IPS-15b (cell line): ENCODE measurements around the gene SNAPC3.
A peak's percentile ranks its signal among the peaks of the same experiment; 100 is the strongest.

Experiments
- H3K27me3 ChIP-seq: one replicate; pipeline ENCODE4 v1.6.1; 2013; ENCODE audit warnings: low read length; ENCODE audit not compliant: control insufficient read depth, insufficient read depth
- H3K36me3 ChIP-seq: one replicate; pipeline ENCODE4 v1.6.1; 2013; ENCODE audit warnings: low read length; ENCODE audit not compliant: control insufficient read depth, insufficient read depth
- H3K4me1 ChIP-seq: one replicate; pipeline ENCODE4 v1.6.1; 2013; ENCODE audit warnings: mild to moderate bottlenecking, low read length; ENCODE audit not compliant: control insufficient read depth, insufficient read depth
- H3K4me3 ChIP-seq: one replicate; pipeline ENCODE4 v1.5.1; 2013; ENCODE audit warnings: low read depth, low read length
- H3K9ac ChIP-seq: one replicate; pipeline ENCODE4 v1.6.1; 2013; ENCODE audit warnings: low read depth, mild to moderate bottlenecking, low read length
- H3K9me3 ChIP-seq: one replicate; pipeline ENCODE4 v1.6.1; 2013; ENCODE audit warnings: mild to moderate bottlenecking, low read length; ENCODE audit not compliant: control insufficient read depth, insufficient read depth

SNAPC3 gene

DNA sequence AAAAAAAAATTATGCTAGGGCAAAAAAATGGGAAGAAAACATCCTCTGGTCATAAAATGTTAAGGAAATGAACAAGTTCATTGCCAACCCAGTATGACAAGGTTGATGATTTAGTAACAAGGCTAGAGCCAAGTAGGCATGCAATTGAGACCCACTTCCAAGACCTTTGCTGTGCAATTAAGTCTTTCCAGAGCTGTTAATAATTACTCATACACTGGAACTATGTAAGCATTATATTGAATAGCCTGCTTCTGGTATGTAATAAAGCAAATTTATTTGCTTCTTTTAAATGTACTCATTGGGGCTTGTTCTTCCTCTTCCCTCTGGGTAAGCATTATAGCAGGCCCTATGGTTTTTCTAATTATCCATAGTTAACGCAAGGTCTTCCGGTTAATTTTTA lies 32.5 kb upstream of the SNAPC3 start:
- H3K9ac ChIP-seq: no peak overlapping the region
- no peaks in the 10 kb centered on the region for H3K9me3 ChIP-seq
- H3K4me3 ChIP-seq: no peak overlapping the region
- H3K4me1 ChIP-seq: no peaks in the 10 kb centered on the region
- no peaks in the 10 kb centered on the region for H3K36me3 ChIP-seq
- H3K27me3 ChIP-seq: no peaks in the 10 kb centered on the region

DNA sequence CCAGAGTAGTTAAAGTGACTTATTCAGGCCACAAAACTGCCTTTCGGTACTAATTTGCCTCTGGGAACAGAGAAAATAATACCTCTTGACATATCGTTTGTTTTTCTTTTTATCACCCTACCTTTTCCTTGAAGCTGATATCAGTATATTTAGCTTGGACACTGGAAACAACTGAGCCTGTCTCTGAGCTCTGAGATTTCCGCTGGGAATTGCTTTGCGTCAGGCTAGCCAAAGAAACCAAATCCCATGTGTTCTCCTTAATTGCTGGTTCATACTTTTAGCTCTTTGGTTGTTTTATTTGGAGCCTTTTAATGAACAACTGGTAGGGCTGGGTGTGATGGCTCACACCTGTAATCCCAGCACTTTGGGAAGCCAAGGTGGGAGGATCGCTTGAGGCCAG lies 30.3 kb upstream of the SNAPC3 start:
- Histone ChIP-seq H3K9me3 (no peaks in the 10 kb centered on the region), H3K4me1 (no peaks in the 10 kb centered on the region)

DNA sequence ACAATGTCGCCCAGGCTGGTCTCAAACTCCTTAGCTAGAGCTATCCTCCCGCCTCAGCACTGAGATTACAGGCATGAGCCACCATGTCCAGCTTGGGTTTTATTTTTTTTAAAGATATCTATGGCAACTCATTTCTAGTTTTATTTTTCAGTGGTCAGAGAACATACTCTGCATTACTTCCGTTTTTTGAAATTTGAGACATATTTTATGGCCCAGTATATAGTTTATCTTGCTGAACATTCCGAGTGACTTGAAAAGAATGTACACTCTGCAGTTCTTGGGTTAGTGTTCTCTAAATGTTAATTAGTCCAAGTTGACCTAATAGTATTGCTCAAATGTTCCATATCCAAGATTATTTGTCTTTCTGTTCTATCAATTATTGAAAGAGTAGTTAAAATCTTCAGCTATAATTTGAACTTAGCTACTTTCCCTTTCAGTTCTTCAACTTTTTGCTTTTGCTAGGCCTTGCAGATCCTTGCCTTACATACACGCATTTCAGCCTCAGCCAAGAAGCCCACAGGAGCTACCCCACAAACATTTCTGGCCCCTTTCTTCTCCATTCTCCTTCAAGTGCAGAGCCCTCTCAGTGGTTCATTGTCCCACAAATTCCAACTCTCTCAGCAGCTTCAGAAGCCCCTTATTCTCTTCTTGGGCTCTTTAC lies 22.3 kb upstream of the SNAPC3 start:
- H3K4me1 ChIP-seq: no peaks in the 10 kb centered on the region
- H3K9ac ChIP-seq: no peak overlapping the region

More for the DNA sequence above, 30.3 kb upstream of the SNAPC3 start:
- no peak overlapping the region for H3K9ac ChIP-seq
- H3K4me3 ChIP-seq: no peak overlapping the region
- no peaks in the 10 kb centered on the region for H3K36me3 ChIP-seq
- no peaks in the 10 kb centered on the region for H3K27me3 ChIP-seq

DNA sequence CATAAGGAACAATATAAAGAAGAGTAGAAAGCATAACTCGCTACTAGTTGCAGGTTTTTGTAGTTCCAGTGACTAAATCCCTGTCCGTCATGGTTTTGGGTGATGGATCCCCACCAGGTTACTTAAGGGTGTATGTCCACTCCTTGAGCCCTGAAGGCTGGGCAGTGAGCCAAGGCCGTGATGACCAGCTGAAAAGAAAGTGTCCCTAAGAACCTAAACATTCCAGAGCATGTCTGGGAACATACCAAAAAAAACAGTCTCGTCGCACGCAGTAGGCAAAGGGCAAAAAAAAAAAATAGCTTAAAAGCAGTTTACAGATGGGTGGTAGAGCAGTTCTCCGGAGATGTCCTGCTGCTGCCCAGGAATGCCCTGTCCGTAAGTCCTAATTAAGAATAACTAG lies 21.4 kb upstream of the SNAPC3 start:
- Histone ChIP-seq H3K4me3 (no peak overlapping the region), H3K27me3 (no peaks in the 10 kb centered on the region), H3K36me3 (no peaks in the 10 kb centered on the region), H3K9ac (no peak overlapping the region), H3K4me1 (no peaks in the 10 kb centered on the region), H3K9me3 (no peaks in the 10 kb centered on the region)

More for the DNA sequence above, 22.3 kb upstream of the SNAPC3 start:
- no peaks in the 10 kb centered on the region for H3K36me3 ChIP-seq
- no peaks in the 10 kb centered on the region for H3K27me3 ChIP-seq
- no peaks in the 10 kb centered on the region for H3K9me3 ChIP-seq
- H3K4me3 ChIP-seq: no peak overlapping the region

DNA sequence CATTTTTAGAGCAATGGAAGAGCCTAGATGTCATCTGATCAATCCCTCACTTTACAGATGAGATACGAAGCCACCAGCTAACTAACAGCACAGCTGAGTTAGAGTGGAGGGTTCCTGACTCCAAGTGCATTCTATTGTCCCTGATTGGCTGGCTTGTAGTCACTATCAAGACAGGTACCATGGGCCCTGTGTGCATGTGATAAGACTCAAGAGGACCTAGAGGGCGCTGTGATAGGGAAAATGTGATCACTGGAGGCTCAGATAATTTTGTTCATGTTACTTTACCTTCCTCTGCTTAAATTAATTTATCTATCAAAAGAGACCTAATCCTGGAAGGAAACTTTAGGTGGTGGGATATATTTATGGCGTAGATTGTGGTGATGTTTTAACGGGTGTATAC lies 19.5 kb upstream of the SNAPC3 start:
- Histone ChIP-seq H3K27me3 (no peaks in the 10 kb centered on the region), H3K9me3 (no peaks in the 10 kb centered on the region), H3K36me3 (no peaks in the 10 kb centered on the region), H3K4me3 (no peak overlapping the region), H3K4me1 (no peaks in the 10 kb centered on the region), H3K9ac (peak overlapping the region; percentile 3)

DNA sequence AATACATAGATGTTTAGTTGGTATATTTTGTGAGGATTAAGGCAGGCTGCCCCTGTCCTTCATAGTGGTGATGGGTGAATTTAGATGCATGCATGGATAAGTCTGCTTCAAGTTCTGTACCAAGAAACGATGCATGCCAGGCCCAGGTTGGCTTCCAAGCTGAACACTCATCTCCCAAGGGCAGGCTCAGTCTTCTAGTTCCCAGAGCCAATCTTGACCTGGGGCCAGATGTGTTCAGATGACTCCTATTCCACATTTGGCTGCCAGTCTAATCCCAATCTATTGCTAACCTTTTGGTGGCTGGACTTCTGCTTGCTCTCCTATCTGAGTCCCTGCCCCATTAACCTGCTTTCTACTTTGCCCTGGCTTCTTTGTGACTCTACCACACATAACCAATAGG lies 18.5 kb upstream of the SNAPC3 start:
- Histone ChIP-seq H3K36me3 (no peaks in the 10 kb centered on the region), H3K4me3 (no peak overlapping the region), H3K4me1 (no peaks in the 10 kb centered on the region), H3K9ac (no peak overlapping the region), H3K9me3 (no peaks in the 10 kb centered on the region), H3K27me3 (no peaks in the 10 kb centered on the region)

DNA sequence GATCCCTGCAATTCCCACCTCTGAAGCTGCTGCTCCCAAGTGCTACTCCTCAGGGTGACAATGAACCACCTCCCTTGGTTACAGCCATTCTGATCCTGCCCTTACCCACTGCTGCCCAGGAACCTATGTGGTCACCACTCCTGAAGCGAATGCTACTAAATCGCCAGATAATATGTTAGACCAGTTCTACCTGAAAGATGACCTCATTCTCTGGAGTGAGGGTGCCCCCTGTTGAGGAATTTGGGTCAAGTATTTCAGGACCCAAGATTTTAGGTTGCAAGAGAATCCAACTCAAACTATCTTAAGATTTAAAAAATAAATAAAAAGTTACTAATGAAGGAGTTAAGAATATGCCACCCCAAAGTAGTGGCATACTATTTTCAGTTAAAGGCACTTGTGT lies 5.8 kb upstream of the SNAPC3 start:
- Histone ChIP-seq H3K9me3 (no peaks in the 10 kb centered on the region), H3K4me3 (no peak overlapping the region), H3K4me1 (peaks cover 7% of the 10 kb centered on the region), H3K27me3 (no peaks in the 10 kb centered on the region), H3K9ac (no peak overlapping the region), H3K36me3 (no peaks in the 10 kb centered on the region)

DNA sequence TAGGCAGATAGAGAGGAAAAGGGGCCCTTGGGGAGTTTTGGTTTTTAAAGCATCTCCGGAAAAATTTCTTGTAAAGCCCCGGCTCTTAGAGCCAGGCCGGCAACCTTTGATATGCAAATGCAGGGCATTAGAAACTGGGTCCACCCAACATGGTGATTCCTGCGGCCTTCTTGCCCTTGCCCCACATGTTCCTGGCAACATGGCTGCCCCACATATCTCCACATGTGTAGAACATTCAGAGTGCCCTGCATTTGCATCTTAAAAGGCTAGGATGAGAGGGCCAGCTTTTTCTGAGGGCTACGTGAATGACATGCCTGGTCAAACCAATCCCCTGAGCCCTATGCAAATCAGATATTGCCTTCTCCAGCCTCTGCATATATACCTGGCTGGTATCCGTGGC lies 5.0 kb upstream of the SNAPC3 start:
- Histone ChIP-seq H3K4me1 (peaks cover 7% of the 10 kb centered on the region), H3K4me3 (no peak overlapping the region), H3K9me3 (no peaks in the 10 kb centered on the region), H3K36me3 (no peaks in the 10 kb centered on the region), H3K9ac (no peak overlapping the region), H3K27me3 (no peaks in the 10 kb centered on the region)

DNA sequence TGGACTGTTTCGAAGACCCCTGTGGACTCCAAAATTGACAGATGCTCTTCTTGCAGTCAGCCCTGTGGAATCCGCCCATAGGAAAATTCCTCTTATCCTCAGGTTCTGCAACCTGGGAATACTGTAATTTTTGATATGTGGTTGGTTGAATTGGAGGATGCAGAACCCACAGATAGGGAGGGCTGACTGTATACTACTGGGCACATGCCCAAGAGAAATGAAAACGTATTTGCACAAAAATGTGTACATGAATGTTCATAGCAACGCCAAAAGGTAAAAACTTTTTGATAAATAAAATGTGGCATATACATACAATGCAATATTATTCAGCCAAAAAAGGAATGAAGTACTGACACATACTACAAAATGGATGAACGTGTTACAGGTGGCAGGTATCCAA lies 1.9 kb upstream of the SNAPC3 start:
- Histone ChIP-seq H3K36me3 (peaks cover 5% of the 10 kb centered on the region), H3K4me3 (no peak overlapping the region), H3K27me3 (no peaks in the 10 kb centered on the region), H3K9ac (no peak overlapping the region), H3K9me3 (no peaks in the 10 kb centered on the region), H3K4me1 (peaks cover 7% of the 10 kb centered on the region)

DNA sequence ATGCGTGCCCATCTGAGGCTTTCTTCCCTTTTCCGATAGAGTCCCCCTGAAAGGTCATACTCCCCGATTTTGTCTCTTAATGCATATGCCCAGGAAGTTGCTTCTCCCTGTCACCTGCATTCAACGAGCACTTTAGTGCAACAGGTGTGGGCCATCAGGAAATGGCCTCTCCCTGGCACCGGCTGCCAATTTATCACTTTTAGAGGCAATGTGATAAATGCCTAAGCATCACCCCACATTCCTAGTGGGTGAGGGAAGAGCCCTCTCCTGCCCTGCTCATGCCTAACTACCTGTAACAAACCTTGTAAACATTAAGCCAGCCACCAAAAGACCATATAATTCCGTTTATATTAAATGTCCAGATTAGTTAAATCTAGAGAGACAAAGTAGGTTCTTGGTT lies 1.1 kb upstream of the SNAPC3 start:
- Histone ChIP-seq H3K4me3 (no peak overlapping the region), H3K4me1 (peaks cover 7% of the 10 kb centered on the region), H3K9me3 (no peaks in the 10 kb centered on the region), H3K27me3 (no peaks in the 10 kb centered on the region), H3K36me3 (peaks cover 9% of the 10 kb centered on the region), H3K9ac (no peak overlapping the region)

DNA sequence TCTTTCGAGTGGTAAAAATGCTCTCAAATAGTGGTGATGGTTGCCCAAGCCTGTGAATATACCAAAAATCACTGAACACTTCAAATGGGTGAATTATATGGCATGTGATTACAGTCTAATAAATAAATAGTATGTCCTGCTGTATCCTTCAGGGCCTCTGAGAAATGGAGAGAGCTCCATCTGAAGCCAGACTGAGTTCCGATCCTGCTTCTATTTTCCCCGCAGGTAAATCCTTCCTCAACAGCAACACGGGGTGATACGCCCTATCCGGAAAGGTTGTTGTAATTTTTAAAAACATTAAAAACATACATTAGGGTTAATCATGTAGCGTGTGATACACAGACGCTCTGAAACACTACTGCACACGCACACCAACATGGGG lies 695 bp upstream of the SNAPC3 start:
- peak overlapping the region; percentile 90 for H3K4me3 ChIP-seq
- peaks cover 9% of the 10 kb centered on the region for H3K36me3 ChIP-seq
- peak overlapping the region; percentile 85 for H3K9ac ChIP-seq
- H3K4me1 ChIP-seq: peaks cover 4% of the 10 kb centered on the region
- H3K27me3 ChIP-seq: no peaks in the 10 kb centered on the region
- H3K9me3 ChIP-seq: no peaks in the 10 kb centered on the region

DNA sequence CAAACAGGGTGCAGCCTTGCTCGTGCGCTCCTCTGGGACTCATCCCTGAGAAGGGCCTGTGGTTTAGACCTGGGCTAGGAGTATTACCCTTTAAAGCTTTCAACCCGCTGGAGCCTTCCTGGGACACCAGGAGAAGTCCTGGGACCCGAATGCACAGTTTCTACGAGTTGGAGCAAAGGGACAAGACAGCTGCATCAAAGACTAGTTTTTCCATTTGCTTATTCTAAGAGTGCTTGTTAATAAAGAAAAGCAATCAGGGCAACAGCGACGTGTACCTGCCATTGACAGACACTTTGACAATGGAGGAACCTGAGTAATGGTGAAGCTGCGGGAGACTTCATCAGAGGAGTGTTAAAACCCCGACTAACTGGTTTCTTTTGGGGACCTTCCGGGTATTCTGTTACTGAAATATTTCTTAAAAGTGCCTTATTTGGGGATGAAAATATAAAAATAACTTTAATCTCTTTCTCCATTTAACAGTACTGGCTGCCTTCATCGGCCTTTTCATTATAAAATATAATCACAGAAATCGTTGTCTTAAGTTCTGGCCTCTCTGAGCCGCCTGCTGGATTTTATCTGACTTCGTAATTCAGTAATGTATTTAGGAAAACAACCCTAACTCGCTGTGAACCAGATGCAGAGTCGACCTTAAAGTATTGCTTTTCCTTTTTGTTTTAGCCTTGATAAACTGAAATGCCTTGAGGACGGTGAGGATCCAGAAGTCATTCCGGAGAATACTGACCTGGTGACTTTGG lies 732 bp downstream of the SNAPC3 start:
- no peaks in the 10 kb centered on the region for H3K4me1 ChIP-seq
- H3K9ac ChIP-seq: peak overlapping the region; percentile 83
- H3K4me3 ChIP-seq: peak overlapping the region; percentile 90
- H3K9me3 ChIP-seq: no peaks in the 10 kb centered on the region
- H3K36me3 ChIP-seq: peaks cover 9% of the 10 kb centered on the region
- no peaks in the 10 kb centered on the region for H3K27me3 ChIP-seq
